OCI-LY3 (cell line): ENCODE results near the gene RIN3.

Experiments
- EZH2phosphoT487 ChIP-seq: fragments of 200-600 bp; shearing (Covaris generic); IDR thresholded peaks from 2 replicates; pipeline ENCODE4 v1.6.1; 2018; ENCODE audit warnings: antibody characterized with exemption, mixed run types, low read depth
- TF ChIP-seq, protein P1 (sequence below): fragments of 200-600, 300-600 bp; sonication (generic); IDR thresholded peaks from 2 replicates; pipeline ENCODE4 v1.5.1; 2014; ENCODE audit warnings: antibody characterized with exemption, low read length, low read depth

DNA sequence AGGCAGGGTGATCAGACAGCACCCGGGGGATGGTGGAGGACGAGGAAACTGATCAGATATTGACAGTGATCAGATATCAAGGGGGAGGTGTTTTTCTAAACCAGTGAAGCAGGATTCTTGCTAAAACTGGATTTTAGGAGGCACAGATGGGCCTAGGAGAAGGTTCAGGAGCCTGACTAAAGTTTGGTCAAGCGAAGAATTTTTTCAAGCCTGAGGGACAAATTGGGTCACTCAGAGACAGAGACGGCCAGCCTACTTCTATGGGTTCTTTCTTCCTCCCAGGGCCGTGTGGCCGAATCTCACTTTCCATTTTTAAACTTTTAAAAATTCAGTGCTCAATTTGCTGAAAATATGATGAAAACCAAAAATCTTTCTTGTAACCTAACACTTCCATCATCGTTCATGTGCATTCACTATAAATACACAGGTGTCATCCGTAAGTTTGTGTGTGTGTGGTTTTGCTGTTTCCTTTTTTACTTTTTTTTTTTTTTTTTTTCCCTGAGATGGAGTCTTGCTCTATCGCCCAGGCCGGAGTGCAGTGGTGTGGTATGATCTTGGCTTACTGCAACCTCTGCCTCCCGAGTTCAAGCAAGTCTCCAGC is 68.5 kb downstream of the RIN3 start:
- TF ChIP-seq, protein P1, sequence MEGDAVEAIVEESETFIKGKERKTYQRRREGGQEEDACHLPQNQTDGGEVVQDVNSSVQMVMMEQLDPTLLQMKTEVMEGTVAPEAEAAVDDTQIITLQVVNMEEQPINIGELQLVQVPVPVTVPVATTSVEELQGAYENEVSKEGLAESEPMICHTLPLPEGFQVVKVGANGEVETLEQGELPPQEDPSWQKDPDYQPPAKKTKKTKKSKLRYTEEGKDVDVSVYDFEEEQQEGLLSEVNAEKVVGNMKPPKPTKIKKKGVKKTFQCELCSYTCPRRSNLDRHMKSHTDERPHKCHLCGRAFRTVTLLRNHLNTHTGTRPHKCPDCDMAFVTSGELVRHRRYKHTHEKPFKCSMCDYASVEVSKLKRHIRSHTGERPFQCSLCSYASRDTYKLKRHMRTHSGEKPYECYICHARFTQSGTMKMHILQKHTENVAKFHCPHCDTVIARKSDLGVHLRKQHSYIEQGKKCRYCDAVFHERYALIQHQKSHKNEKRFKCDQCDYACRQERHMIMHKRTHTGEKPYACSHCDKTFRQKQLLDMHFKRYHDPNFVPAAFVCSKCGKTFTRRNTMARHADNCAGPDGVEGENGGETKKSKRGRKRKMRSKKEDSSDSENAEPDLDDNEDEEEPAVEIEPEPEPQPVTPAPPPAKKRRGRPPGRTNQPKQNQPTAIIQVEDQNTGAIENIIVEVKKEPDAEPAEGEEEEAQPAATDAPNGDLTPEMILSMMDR: no peak
- TF ChIP-seq EZH2phosphoT487: no peak
